B cell (primary cell): ENCODE measurements around the gene STX11. TPM values are rescaled to one million over a fixed set of nuclear protein-coding genes. Genes with fewer than 3 reads are reported as not detected.

Experiments used
- ATAC-seq: fragments of 200-7000 bp; cut with Tn5 transposase; one replicate; pipeline ENCODE4 v1.10.0; 2021; ENCODE audit warnings: low read depth, mild to moderate bottlenecking, moderate number of reproducible peaks, moderate library complexity
- CTCF ChIA-PET: fragments of 350-600 bp; sonication (Branson Sonifier 250); formaldehyde crosslinking; loops from one replicate; lab custom pipeline; 2021; ENCODE audit warnings: antibody characterized with exemption, inconsistent platforms; lab: Charles Lee
- POLR2A ChIA-PET: fragments of 350-600 bp; sonication (Branson Sonifier 250); formaldehyde crosslinking; loops from one replicate; lab custom pipeline; 2021; ENCODE audit warnings: antibody characterized with exemption; lab: Charles Lee
- DNase-seq: peaks from one replicate; pipeline ENCODE4 v3.0.0; 2013
- H2AFZ ChIP-seq: 2 replicates; pipeline ENCODE4 v1.6.1; 2012; ENCODE audit warnings: mild to moderate bottlenecking, low read depth, low read length; ENCODE audit not compliant: insufficient read depth, poor library complexity, severe bottlenecking
- H3K27ac ChIP-seq, 2 donors: 1 replicate in 1 of 2; 2 replicates in 1 of 2; pipeline ENCODE4 v1.5.1; 2012 to 2013; ENCODE audit warnings: low read length in 2 of 2, mild to moderate bottlenecking in 2 of 2, moderate library complexity in 1 of 2
- H3K27me3 ChIP-seq, 4 experiments: fragments of 200-600 bp in 1 of 4; sonication (generic) in 1 of 4; replicated peaks in 1 of 4; 1 replicate in 2 of 4; 2 replicates in 2 of 4; pipeline versions ENCODE4 v1.6.1 to v1.7.0; 2013 to 2016; ENCODE audit warnings: low read length in 3 of 4, mild to moderate bottlenecking in 2 of 4, mixed read lengths in 1 of 4, moderate library complexity in 1 of 4; ENCODE audit not compliant: insufficient read depth in 4 of 4, control insufficient read depth in 3 of 4; ENCODE audit errors: control extremely low read depth in 1 of 4
- H3K36me3 ChIP-seq, 2 experiments: replicated peaks in 1 of 2; 1 replicate in 1 of 2; 2 replicates in 1 of 2; pipeline versions ENCODE4 v1.6.1 to v1.7.1; 2013; ENCODE audit warnings: low read length in 1 of 2; ENCODE audit not compliant: insufficient read depth in 2 of 2, control insufficient read depth in 1 of 2; ENCODE audit errors: control extremely low read depth in 1 of 2, extremely low read depth in 1 of 2
- H3K4me1 ChIP-seq, 2 donors: fragments of 200-600 bp in 1 of 2; sonication (generic) in 1 of 2; 1 replicate in 1 of 2; 2 replicates in 1 of 2; pipeline versions ENCODE4 v1.5.1 to v1.6.1; 2013 to 2017; ENCODE audit warnings: low read length in 2 of 2; ENCODE audit not compliant: control insufficient read depth in 2 of 2, insufficient read depth in 2 of 2
- H3K4me2 ChIP-seq: replicated peaks from 2 replicates; pipeline ENCODE3; 2012; ENCODE audit warnings: mild to moderate bottlenecking, low read depth, low read length; ENCODE audit not compliant: poor library complexity, severe bottlenecking
- H3K4me3 ChIP-seq, 5 experiments: fragments of 200-600 bp in 1 of 5; sonication (generic) in 1 of 5; 1 replicate in 3 of 5; 2 replicates in 2 of 5; pipeline versions ENCODE4 v1.5.1 to v1.7.0; 2011 to 2016; ENCODE audit warnings: low read length in 4 of 5, mild to moderate bottlenecking in 4 of 5, low read depth in 2 of 5, control low read depth in 1 of 5, moderate library complexity in 1 of 5; ENCODE audit not compliant: insufficient read depth in 1 of 5; ENCODE audit errors: control extremely low read depth in 1 of 5, extremely low read depth in 1 of 5
- H3K79me2 ChIP-seq: fragments of 200-600 bp; sonication (generic); one replicate; pipeline ENCODE4 v1.6.0; 2016; ENCODE audit warnings: low read length; ENCODE audit not compliant: control insufficient read depth, insufficient read depth
- H3K9ac ChIP-seq: fragments of 200-600 bp; sonication (generic); 2 replicates; pipeline ENCODE4 v1.6.1; 2017; ENCODE audit warnings: mild to moderate bottlenecking, low read length, moderate library complexity
- H3K9me3 ChIP-seq, 3 donors: one replicate each; pipeline versions ENCODE4 v1.6.1 to v1.7.1; 2013; ENCODE audit warnings: low read length in 2 of 3; ENCODE audit not compliant: control insufficient read depth in 2 of 3, insufficient read depth in 1 of 3; ENCODE audit errors: control extremely low read depth in 1 of 3
- H4K20me1 ChIP-seq: 2 replicates; pipeline ENCODE4 v1.6.0; 2012; ENCODE audit warnings: mild to moderate bottlenecking, low read length; ENCODE audit not compliant: insufficient read depth, control insufficient read depth, poor library complexity, severe bottlenecking
- H3K27ac Mint-ChIP-seq: one replicate; pipeline ENCODE4 v1.8.0; 2021; ENCODE audit warnings: mixed read lengths
- H3K27me3 Mint-ChIP-seq: one replicate; pipeline ENCODE4 v1.8.0; 2021; ENCODE audit warnings: mixed read lengths
- H3K4me1 Mint-ChIP-seq: one replicate; pipeline ENCODE4 v1.8.0; 2021; ENCODE audit warnings: mixed read lengths
- H3K4me3 Mint-ChIP-seq: one replicate; pipeline ENCODE4 v1.8.0; 2021; ENCODE audit warnings: mixed read lengths
- H3K9me3 Mint-ChIP-seq: one replicate; pipeline ENCODE4 v1.8.0; 2022; ENCODE audit warnings: mixed read lengths; ENCODE audit not compliant: insufficient read depth
- EZH2 ChIP-seq: IDR thresholded peaks from 2 replicates; pipeline ENCODE4 v1.6.1; 2012; ENCODE audit warnings: borderline replicate concordance, low read depth, mild to moderate bottlenecking, moderate library complexity, low read length; ENCODE audit not compliant: insufficient read depth, poor library complexity, severe bottlenecking
- WGBS: methylation state at CpG from one replicate; pipeline ENCODE4 v1.1.5; 2013; ENCODE audit warnings: missing lambda C conversion rate; ENCODE audit not compliant: insufficient coverage; 5-methylcytosine and 5-hydroxymethylcytosine counted together
- intact Hi-C: fragments of 100-400 bp; cut with micrococcal nuclease; formaldehyde crosslinking; loops from one replicate; pipeline ENCODE4 v1.10.0; 2022
- polyA plus RNA-seq: library from polyadenylated mRNA; depleted of rRNA; stranded (reverse); fragments of >200 nt; gene quantifications from 2 replicates; pipeline ENCODE4 v1.2.3, GENCODE V29; 2012
- total RNA-seq, 2 donors: library from RNA; stranded (reverse); fragments of 120-200 nt in 1 of 2; gene quantifications; 1 replicate in 1 of 2; 2 replicates in 1 of 2; pipeline versions ENCODE4 v1.2.3 to v1.2.4, GENCODE V29; 2013 to 2022
- TF ChIP-seq, protein P1 (sequence below): fragments of 200-600 bp; IDR thresholded peaks from one replicate; pipeline ENCODE4 v1.8.0; 2022; ENCODE audit warnings: antibody characterized with exemption, mild to moderate bottlenecking

STX11 gene
- total and polyA plus RNA-seq, 2 donors (not counting 1 experiment from before 2014, with no cell fraction given) = 10.3 to 14.6 TPM

DNA sequence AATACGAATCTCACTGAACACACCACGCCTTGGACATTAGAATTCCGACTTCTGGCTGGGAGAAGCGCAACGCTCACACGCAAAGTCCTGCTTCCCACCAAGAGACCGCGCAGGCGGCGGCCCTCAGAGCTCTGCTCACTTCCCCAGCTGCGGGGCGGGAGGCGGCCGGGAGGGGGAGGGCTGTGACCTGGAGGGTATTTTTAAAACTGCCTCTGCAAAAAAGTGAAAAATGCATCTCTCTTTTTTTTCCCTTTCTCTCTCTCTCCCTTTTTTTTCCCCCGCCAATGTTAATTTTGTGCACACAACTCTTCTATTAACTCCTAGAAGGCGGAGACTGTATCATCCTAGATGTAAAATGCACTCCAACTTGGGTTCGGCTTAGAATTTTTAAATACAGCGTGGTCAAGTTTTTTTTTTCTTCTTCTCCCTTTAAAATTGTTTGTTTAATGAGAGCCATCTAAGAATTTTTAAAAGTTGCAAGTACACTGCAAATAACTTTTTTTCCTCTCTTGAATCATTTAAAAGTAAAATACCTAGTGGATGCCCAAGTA, 66.4 kb downstream of the STX11 start:
- peak overlapping the region; percentile 98 for H3K4me3 Mint-ChIP-seq
- H2AFZ ChIP-seq = peak overlapping the region; percentile 98
- peak overlapping the region; percentile 76 to 85 (median 77) for H3K4me3 ChIP-seq
- H4K20me1 ChIP-seq = no peaks in the 10 kb centered on the region
- no peaks in the 10 kb centered on the region for H3K27me3 ChIP-seq
- ChIA-PET CTCF (interaction anchor here (0.6 to 5.4 kb wide), 18 partner anchors 17 to 374 kb away, joined by 3 to 72 read pairs (median 4); partner anchors contain the start of genes LTV1 and SF3B5), POLR2A (interaction anchor here (0.6 to 1.6 kb wide), 6 partner anchors 66 to 153 kb away, joined by 3 to 9 read pairs (median 6); partner anchors contain the start of gene STX11)
- H3K9me3 ChIP-seq = no peaks in the 10 kb centered on the region
- ATAC-seq = peak; percentile 50
- 2% methylated on average over 5 of the region's 18 CpGs for WGBS
- peak overlapping the region; percentile 82 for H3K9ac ChIP-seq
- peaks cover 2% of the 10 kb centered on the region for H3K9me3 Mint-ChIP-seq
- TF ChIP-seq EZH2 = no peak
- TF ChIP-seq, protein P1, sequence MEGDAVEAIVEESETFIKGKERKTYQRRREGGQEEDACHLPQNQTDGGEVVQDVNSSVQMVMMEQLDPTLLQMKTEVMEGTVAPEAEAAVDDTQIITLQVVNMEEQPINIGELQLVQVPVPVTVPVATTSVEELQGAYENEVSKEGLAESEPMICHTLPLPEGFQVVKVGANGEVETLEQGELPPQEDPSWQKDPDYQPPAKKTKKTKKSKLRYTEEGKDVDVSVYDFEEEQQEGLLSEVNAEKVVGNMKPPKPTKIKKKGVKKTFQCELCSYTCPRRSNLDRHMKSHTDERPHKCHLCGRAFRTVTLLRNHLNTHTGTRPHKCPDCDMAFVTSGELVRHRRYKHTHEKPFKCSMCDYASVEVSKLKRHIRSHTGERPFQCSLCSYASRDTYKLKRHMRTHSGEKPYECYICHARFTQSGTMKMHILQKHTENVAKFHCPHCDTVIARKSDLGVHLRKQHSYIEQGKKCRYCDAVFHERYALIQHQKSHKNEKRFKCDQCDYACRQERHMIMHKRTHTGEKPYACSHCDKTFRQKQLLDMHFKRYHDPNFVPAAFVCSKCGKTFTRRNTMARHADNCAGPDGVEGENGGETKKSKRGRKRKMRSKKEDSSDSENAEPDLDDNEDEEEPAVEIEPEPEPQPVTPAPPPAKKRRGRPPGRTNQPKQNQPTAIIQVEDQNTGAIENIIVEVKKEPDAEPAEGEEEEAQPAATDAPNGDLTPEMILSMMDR = no peak
- no peaks in the 10 kb centered on the region for H3K36me3 ChIP-seq
- H3K79me2 ChIP-seq = no peaks in the 10 kb centered on the region
- H3K27ac Mint-ChIP-seq = peak overlapping the region; percentile 100
- no peak for DNase-seq
- H3K27me3 Mint-ChIP-seq = peaks cover 3% of the 10 kb centered on the region
- H3K4me2 ChIP-seq = peak overlapping the region; percentile 87
- H3K4me1 ChIP-seq = peaks cover 23 to 30% of the 10 kb centered on the region in 2 donors
- intact Hi-C loops = loop anchor here (1.0 to 5.0 kb wide), 12 partner anchors 51 to 1746 kb away; partner anchors contain the start of genes ADAT2, FBXO30, LTV1 and PEX3
- peaks cover 40% of the 10 kb centered on the region for H3K4me1 Mint-ChIP-seq
- peak overlapping the region; percentile 83 for H3K27ac ChIP-seq

DNA sequence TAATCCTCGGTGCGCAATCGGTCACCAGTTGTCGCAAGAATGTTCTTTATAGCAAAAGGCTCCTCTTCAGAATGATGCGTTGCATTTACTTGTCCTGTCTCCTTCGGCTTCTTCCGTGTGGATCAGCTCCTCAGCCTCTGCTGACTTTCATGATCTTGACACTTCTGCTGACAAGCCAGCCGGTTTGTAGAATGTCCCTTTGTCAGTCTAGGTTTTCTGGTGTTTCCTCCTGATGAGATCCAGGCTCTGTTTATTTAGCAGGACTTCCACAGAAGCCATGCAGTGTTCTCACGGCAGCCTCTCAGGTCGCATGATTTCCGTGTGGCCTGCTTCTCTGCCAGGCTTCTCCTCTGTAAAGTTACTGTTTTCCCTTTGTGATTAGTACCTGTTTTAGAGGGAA, 66.9 kb downstream of the STX11 start:
- Mint-ChIP-seq H3K9me3 (peaks cover 2% of the 10 kb centered on the region), H3K4me1 (peaks cover 40% of the 10 kb centered on the region), H3K4me3 (peak overlapping the region; percentile 98), H3K27ac (peak overlapping the region; percentile 73), H3K27me3 (peaks cover 3% of the 10 kb centered on the region)
- Histone ChIP-seq H3K9me3 (no peaks in the 10 kb centered on the region), H4K20me1 (no peaks in the 10 kb centered on the region), H3K79me2 (no peaks in the 10 kb centered on the region), H3K9ac (peak overlapping the region; percentile 82), H3K4me1 (peaks cover 23 to 30% of the 10 kb centered on the region in 2 donors), H3K27ac (peak overlapping the region in 1 of 2 donors; percentile 42), H3K4me2 (peak overlapping the region; percentile 87), H2AFZ (peak overlapping the region; percentile 16), H3K27me3 (no peaks in the 10 kb centered on the region), H3K36me3 (no peaks in the 10 kb centered on the region), H3K4me3 (no peak overlapping the region)
- TF ChIP-seq, protein P1 = no peak
- TF ChIP-seq EZH2 = no peak
- ATAC-seq = no peak
- intact Hi-C loops = loop anchor here (5.0 kb wide), 6 partner anchors 50 to 1745 kb away; partner anchors contain the start of genes ADAT2, FBXO30, LTV1 and PEX3
- ChIA-PET CTCF (interaction anchor here (0.7 to 5.4 kb wide), 12 partner anchors 48 to 277 kb away, joined by 3 to 72 read pairs (median 6); partner anchors contain the start of gene SF3B5), POLR2A (interaction anchor here (0.6 to 1.2 kb wide), 3 partner anchors 101 to 133 kb away, joined by 3 to 7 read pairs (median 3); no protein-coding TSS in a partner anchor)
- peak; percentile 19 for DNase-seq
- 94% methylated on average over 11 of the region's 11 CpGs for WGBS
